DND-41 (cell line): ENCODE data around the gene ABCA2.

ENCODE experiments used
- EZH2 ChIP-seq: IDR thresholded peaks from 3 replicates; pipeline ENCODE4 v1.6.1; 2012; ENCODE audit warnings: borderline replicate concordance, low read depth, mild to moderate bottlenecking, moderate library complexity, low read length, inconsistent platforms; ENCODE audit not compliant: severe bottlenecking
- TF ChIP-seq, protein P1 (sequence below): IDR thresholded peaks from 2 replicates; pipeline ENCODE4 v1.5.1; 2012; ENCODE audit warnings: borderline replicate concordance, low read length, moderate library complexity, mild to moderate bottlenecking; ENCODE audit not compliant: poor library complexity, severe bottlenecking; ENCODE audit errors: extremely low read depth

- TF ChIP-seq, protein P1, sequence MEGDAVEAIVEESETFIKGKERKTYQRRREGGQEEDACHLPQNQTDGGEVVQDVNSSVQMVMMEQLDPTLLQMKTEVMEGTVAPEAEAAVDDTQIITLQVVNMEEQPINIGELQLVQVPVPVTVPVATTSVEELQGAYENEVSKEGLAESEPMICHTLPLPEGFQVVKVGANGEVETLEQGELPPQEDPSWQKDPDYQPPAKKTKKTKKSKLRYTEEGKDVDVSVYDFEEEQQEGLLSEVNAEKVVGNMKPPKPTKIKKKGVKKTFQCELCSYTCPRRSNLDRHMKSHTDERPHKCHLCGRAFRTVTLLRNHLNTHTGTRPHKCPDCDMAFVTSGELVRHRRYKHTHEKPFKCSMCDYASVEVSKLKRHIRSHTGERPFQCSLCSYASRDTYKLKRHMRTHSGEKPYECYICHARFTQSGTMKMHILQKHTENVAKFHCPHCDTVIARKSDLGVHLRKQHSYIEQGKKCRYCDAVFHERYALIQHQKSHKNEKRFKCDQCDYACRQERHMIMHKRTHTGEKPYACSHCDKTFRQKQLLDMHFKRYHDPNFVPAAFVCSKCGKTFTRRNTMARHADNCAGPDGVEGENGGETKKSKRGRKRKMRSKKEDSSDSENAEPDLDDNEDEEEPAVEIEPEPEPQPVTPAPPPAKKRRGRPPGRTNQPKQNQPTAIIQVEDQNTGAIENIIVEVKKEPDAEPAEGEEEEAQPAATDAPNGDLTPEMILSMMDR = no peak
- TF ChIP-seq EZH2 = no peak
These were observed 13.1 kb downstream of the ABCA2 start for GRCh38 chr9:137014776-137015539.
